Activated naive CD4-positive, alpha-beta T cell treated with anti-CD3 and anti-CD28 coated beads for 36 hours (primary cell): ENCODE data around the gene KLHDC4. TPM values are rescaled to one million over a fixed set of nuclear protein-coding genes. Genes with fewer than 3 reads are reported as not detected.
"Not testable (repeated sequence)": the region's sequence is repeated elsewhere in the genome, so short reads cannot be mapped to it uniquely, and the experiment has no call there.

ENCODE experiments used
- CTCF ChIA-PET: fragments of 350-600 bp; sonication (Branson Sonifier 250); formaldehyde crosslinking; loops from one replicate; lab custom pipeline; 2021; ENCODE audit warnings: antibody characterized with exemption; lab: Charles Lee
- DNase-seq: peaks from one replicate; pipeline ENCODE4 v3.0.0-alpha.2; 2020
- H3K27ac Mint-ChIP-seq: one replicate; pipeline ENCODE4 v1.8.0; 2021; ENCODE audit warnings: mild to moderate bottlenecking, mixed read lengths
- H3K27me3 Mint-ChIP-seq: one replicate; pipeline ENCODE4 v1.8.0; 2021; ENCODE audit warnings: low read depth, mixed read lengths
- H3K36me3 Mint-ChIP-seq: one replicate; pipeline ENCODE4 v1.8.0; 2021; ENCODE audit warnings: low read depth, mixed read lengths
- H3K4me1 Mint-ChIP-seq: one replicate; pipeline ENCODE4 v1.8.0; 2021; ENCODE audit warnings: low read depth, mixed read lengths
- H3K4me3 Mint-ChIP-seq: one replicate; pipeline ENCODE4 v1.8.0; 2021; ENCODE audit warnings: mild to moderate bottlenecking, moderate library complexity, mixed read lengths
- H3K9me3 Mint-ChIP-seq: one replicate; pipeline ENCODE4 v1.8.0; 2021; ENCODE audit warnings: mixed read lengths
- intact Hi-C: fragments of 100-400 bp; cut with micrococcal nuclease; formaldehyde crosslinking; loops from one replicate; pipeline ENCODE4 v1.15.1; 2023
- total RNA-seq, 2 experiments: library from RNA; stranded (reverse); gene quantifications; one replicate each; pipeline ENCODE4 v1.2.3, GENCODE V29; 2021

The KLHDC4 gene
- 10 to 100 TPM; 56.2 to 62.4 TPM for total RNA-seq

GRCh38 chr16:87765776-87766484 is at the start of gene KLHDC4:
Gene KLHDC4 (minus strand): TSS chr16:87765986. CDS start chr16:87765890, 96 bp downstream.
- Mint-ChIP-seq H3K36me3 (peaks cover 21% of the 10 kb centered on the region), H3K4me1 (peaks cover 43% of the 10 kb centered on the region)
- intact Hi-C loops: loop anchor here (2.0 to 10.0 kb wide), 3 partner anchors 54 to 373 kb away; partner anchors contain the start of gene MAP1LC3B

DNA sequence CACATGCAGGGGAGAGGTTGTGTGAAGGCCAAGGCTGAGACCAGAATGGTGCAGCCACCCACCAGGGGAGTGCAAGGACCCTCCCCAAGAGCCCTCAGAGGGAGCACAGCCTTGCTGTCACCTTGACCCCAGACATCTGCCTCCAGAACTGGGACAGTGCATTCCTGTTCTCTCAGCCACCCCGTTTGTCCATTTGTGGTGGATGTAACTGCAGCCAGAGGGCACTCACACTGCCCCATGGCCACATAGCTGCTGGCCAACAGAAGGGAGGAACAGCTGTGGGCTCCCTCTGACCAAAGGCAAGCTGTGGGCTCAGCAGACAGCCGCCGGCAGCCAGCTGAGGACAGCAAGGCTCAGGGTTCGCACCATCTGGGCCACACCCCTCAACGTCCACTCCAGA is 49.8 kb upstream of the KLHDC4 start:
- H3K4me1 Mint-ChIP-seq: peaks cover 1% of the 10 kb centered on the region
- intact Hi-C loops: no loop called here
- CTCF ChIA-PET: interaction anchor here (1.0 kb wide), 1 partner anchor 34 kb away, joined by 4 read pairs; no protein-coding TSS in a partner anchor
- H3K27me3 Mint-ChIP-seq: no peaks in the 10 kb centered on the region
- H3K4me3 Mint-ChIP-seq: no peak overlapping the region
- no peak for DNase-seq
- H3K36me3 Mint-ChIP-seq: peaks cover 2% of the 10 kb centered on the region
- H3K9me3 Mint-ChIP-seq: peaks cover 18% of the 10 kb centered on the region
- H3K27ac Mint-ChIP-seq: no peak overlapping the region

More at GRCh38 chr16:87765776-87766484, at the start of gene KLHDC4:
- H3K4me3 Mint-ChIP-seq: peak within 1 kb of the TSS; percentile 100
- CTCF ChIA-PET: interaction anchor here (0.6 to 3.0 kb wide), 8 partner anchors 10 to 164 kb away, joined by 3 to 17 read pairs (median 4); no protein-coding TSS in a partner anchor
- no peaks in the 10 kb centered on the region for H3K27me3 Mint-ChIP-seq
- peak; percentile 93 for DNase-seq
- peak within 1 kb of the TSS; percentile 96 for H3K27ac Mint-ChIP-seq
- no peaks in the 10 kb centered on the region for H3K9me3 Mint-ChIP-seq

DNA sequence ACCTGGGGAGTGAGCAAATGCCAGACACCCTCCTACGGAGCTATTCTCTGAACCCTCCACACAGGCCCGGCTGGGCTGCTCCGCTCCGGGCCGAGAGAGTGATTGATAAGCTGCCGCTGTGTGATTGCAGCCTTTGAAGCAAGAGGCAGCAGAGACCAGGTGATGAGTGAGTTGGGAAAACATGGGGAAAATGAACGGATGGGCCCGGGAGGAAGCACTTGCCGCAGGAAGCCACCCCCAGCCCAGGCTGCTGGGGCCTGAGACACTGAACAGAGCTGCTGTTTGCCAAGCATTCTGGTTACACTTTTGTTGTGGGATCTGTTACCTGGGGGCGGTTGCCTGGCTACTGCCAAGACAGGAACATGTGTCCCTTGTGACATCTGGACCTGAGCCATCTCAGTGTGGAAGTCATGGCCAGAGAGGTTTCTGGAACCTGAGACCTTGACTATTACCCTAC is 46.4 kb upstream of the KLHDC4 start:
- intact Hi-C loops: no loop called here
- Mint-ChIP-seq H3K27me3 (no peaks in the 10 kb centered on the region), H3K36me3 (peaks cover 2% of the 10 kb centered on the region), H3K27ac (no peak overlapping the region), H3K9me3 (peaks cover 9% of the 10 kb centered on the region), H3K4me1 (peaks cover 19% of the 10 kb centered on the region), H3K4me3 (no peak overlapping the region)
- CTCF ChIA-PET: no interaction called here
- no peak for DNase-seq

DNA sequence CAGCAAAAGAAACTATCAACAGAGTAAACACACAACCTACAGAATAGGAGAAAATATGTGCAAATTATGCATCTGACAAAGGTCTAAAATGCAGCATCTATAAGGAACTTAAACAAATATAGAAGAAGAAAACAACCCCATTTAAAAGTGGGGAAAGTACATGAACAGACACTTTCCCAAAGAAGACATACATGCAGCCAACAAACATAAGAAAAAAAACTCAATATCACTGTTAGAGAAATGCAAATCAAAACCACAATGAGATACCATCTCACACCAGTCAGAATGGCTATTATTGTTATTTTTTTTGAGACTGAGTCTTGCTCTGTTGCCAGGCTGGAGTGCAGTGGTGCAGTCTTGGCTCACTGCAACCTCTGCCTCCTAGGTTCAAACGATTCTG is 45.7 kb upstream of the KLHDC4 start:
- H3K27ac Mint-ChIP-seq, H3K27me3 Mint-ChIP-seq, H3K36me3 Mint-ChIP-seq, CTCF ChIA-PET, H3K9me3 Mint-ChIP-seq, intact Hi-C loops, H3K4me3 Mint-ChIP-seq, DNase-seq: not testable (repeated sequence)
- H3K4me1 Mint-ChIP-seq: peaks cover 26% of the 10 kb centered on the region

GRCh38 chr16:87809150-87809902 is 43.5 kb upstream of the KLHDC4 start:
- intact Hi-C loops: no loop called here

DNA sequence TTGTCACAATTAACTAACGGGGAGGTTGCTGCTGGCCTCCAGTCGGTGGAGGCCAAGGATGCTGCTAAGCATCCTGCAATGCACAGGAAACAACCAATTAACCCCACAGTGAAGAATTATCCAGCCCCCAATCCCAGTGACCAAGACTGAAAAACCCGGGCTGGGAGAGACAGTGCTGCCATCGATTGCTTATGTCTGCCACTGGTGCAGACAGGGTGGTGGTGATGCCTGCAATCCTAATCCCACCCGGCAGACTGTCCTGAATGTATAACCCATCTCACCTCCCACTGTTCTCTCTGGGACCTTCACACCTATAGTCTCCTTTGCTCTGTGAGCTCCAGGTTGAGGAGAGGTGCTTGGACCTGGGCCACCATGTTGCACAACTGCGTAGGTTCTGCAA is 42.3 kb upstream of the KLHDC4 start:
- Mint-ChIP-seq H3K9me3 (no peaks in the 10 kb centered on the region), H3K4me3 (no peak overlapping the region), H3K36me3 (peaks cover 1% of the 10 kb centered on the region), H3K4me1 (peaks cover 31% of the 10 kb centered on the region), H3K27me3 (no peaks in the 10 kb centered on the region), H3K27ac (peak overlapping the region; percentile 50)
- CTCF ChIA-PET: interaction anchor here (0.7 to 3.3 kb wide), 4 partner anchors 29 to 62 kb away, joined by 3 to 27 read pairs (median 10); no protein-coding TSS in a partner anchor
- no peak for DNase-seq
- intact Hi-C loops: no loop called here

More at GRCh38 chr16:87809150-87809902, 43.5 kb upstream of the KLHDC4 start:
- H3K27me3 Mint-ChIP-seq: no peaks in the 10 kb centered on the region
- H3K4me3 Mint-ChIP-seq: no peak overlapping the region
- CTCF ChIA-PET: interaction anchor here (1.3 kb wide), 1 partner anchor 62 kb away, joined by 3 read pairs; no protein-coding TSS in a partner anchor
- H3K36me3 Mint-ChIP-seq: peaks cover 1% of the 10 kb centered on the region
- no peaks in the 10 kb centered on the region for H3K9me3 Mint-ChIP-seq
- peak; percentile 47 for DNase-seq
- peak overlapping the region; percentile 26 for H3K27ac Mint-ChIP-seq
- peaks cover 31% of the 10 kb centered on the region for H3K4me1 Mint-ChIP-seq

DNA sequence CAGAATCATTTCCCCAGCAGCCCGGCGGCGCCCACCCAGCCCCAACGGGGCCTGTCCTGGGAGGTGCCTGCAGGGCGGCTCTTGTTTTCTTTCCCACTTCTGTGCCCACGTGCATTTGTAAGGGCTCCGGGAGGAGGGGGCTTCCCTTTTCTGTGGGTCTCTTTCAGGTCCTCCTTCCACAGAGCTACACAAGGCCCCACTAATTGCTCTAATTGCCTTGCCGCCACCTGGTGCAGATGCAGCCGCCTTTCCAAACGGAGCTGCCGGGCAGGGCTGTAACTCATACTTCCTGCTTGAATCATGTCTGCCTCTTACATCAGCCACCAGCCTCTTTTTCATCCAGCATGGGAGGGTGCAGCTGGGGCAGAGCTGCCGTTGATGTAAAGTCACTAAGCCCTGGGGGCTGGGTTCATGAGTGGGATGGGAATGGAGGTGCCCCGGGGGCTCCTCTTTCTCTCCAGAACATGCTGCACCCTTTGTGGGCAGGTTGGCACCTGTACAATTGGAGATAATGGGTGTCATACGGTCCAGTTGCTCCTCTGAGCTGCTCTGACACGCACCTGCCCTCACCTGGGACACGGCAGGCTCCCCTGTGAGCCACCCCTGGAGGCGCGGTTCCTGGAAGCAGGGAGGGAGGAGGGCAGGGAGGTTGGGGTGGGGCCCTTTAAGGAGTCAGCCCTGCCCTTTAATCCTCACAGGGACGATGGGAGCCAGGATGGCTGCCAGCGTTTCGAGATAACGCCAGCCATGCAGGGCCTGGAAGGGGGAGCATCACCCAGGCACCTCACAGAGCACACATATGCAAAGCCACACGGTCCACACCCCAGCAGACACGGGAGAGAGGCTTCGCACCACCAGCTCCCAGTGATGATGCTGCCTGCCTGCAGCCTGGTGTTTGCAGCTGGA is 41.1 kb upstream of the KLHDC4 start:
- peak overlapping the region; percentile 89 for H3K4me3 Mint-ChIP-seq
- peak; percentile 88 for DNase-seq
- peaks cover 31% of the 10 kb centered on the region for H3K4me1 Mint-ChIP-seq
- H3K27ac Mint-ChIP-seq: peak overlapping the region; percentile 94
- intact Hi-C loops: loop anchor here (1.0 to 2.0 kb wide), 3 partner anchors 27 to 90 kb away; no protein-coding TSS in a partner anchor
- no peaks in the 10 kb centered on the region for H3K27me3 Mint-ChIP-seq
- CTCF ChIA-PET: interaction anchor here (0.8 to 3.3 kb wide), 9 partner anchors 14 to 87 kb away, joined by 3 to 27 read pairs (median 3); no protein-coding TSS in a partner anchor
- peaks cover 1% of the 10 kb centered on the region for H3K36me3 Mint-ChIP-seq
- H3K9me3 Mint-ChIP-seq: no peaks in the 10 kb centered on the region

- peaks cover 31% of the 10 kb centered on the region for H3K4me1 Mint-ChIP-seq
- intact Hi-C loops: loop anchor here (1.0 to 2.0 kb wide), 3 partner anchors 26 to 91 kb away; no protein-coding TSS in a partner anchor
- H3K4me3 Mint-ChIP-seq: peak overlapping the region; percentile 89
- H3K27me3 Mint-ChIP-seq: no peaks in the 10 kb centered on the region
- CTCF ChIA-PET: interaction anchor here (0.9 to 3.3 kb wide), 4 partner anchors 27 to 65 kb away, joined by 3 to 27 read pairs (median 13); no protein-coding TSS in a partner anchor
- DNase-seq: peak; percentile 66
- peak overlapping the region; percentile 94 for H3K27ac Mint-ChIP-seq
- peaks cover 1% of the 10 kb centered on the region for H3K36me3 Mint-ChIP-seq
- H3K9me3 Mint-ChIP-seq: no peaks in the 10 kb centered on the region
Measured at GRCh38 chr16:87806261-87806640, 40.5 kb upstream of the KLHDC4 start.

GRCh38 chr16:87803385-87803784 is 37.6 kb upstream of the KLHDC4 start:
- CTCF ChIA-PET: interaction anchor here (0.8 to 1.6 kb wide), 2 partner anchors 22 to 46 kb away, joined by 4 to 6 read pairs; no protein-coding TSS in a partner anchor
- intact Hi-C loops: no loop called here
- DNase-seq: no peak
- Mint-ChIP-seq H3K27me3 (no peaks in the 10 kb centered on the region), H3K9me3 (no peaks in the 10 kb centered on the region), H3K4me1 (peaks cover 18% of the 10 kb centered on the region), H3K27ac (no peak overlapping the region), H3K36me3 (peaks cover 1% of the 10 kb centered on the region), H3K4me3 (no peak overlapping the region)

DNA sequence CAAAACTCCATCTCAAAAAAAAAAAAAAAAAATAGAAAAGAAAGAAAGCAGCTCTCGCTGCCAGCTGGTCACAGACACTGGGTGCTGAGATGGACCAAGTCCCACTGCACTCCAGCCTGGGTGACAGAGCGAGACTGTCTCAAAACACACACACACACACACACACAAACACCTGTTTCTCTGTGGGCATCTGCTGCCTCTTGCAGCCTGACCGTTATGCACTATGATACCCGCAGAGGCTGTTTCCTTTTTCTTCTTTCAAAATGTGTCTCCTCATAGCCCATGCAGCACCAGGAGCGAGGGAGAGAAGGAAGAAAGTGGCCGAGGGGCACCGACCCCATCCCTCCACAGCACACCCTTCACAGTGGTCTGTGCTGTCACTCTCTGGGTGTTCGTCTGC is 36.9 kb upstream of the KLHDC4 start:
- intact Hi-C loops: no loop called here
- CTCF ChIA-PET: interaction anchor here (0.8 to 0.9 kb wide), 2 partner anchors 24 to 47 kb away, joined by 3 to 4 read pairs; no protein-coding TSS in a partner anchor
- Mint-ChIP-seq H3K36me3 (peaks cover 1% of the 10 kb centered on the region), H3K27me3 (no peaks in the 10 kb centered on the region), H3K9me3 (no peaks in the 10 kb centered on the region), H3K4me1 (peaks cover 16% of the 10 kb centered on the region), H3K4me3 (no peak overlapping the region), H3K27ac (no peak overlapping the region)
- DNase-seq: no peak

DNA sequence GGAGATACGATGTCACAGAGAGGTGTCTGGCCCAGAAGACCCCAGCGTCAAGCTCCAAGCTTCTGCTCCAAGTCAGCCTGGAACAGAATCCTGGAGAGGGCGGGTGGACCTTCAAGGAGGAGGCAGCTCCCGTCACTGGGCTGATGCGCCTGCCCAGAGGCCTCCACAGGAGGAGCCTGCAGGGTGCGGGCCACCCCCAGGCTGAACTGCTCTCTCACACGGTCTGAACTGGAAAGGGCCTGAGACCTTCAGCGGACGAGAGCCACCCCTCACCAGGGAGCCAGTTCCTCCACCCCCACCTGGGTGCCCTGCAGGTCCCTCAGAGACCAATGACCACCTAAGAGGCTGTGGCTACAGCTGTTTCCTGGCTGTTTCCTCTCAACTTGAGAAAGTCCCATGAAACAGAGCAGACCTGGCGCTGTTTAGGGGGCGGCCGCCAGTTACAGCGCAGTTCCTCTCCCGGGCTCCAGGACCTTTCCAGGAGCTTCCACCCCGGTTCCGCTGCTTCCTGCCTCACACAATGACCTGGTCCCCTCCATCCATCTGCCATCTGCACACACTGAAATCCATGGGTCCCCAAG is 36.0 kb upstream of the KLHDC4 start:
- CTCF ChIA-PET: interaction anchor here (0.9 to 1.1 kb wide), 3 partner anchors 11 to 69 kb away, joined by 3 read pairs; no protein-coding TSS in a partner anchor
- Mint-ChIP-seq H3K36me3 (peaks cover 1% of the 10 kb centered on the region), H3K27me3 (no peaks in the 10 kb centered on the region), H3K4me3 (no peak overlapping the region), H3K9me3 (no peaks in the 10 kb centered on the region), H3K27ac (no peak overlapping the region), H3K4me1 (peaks cover 8% of the 10 kb centered on the region)
- no peak for DNase-seq
- intact Hi-C loops: no loop called here
